Measurements from ENCODE around the gene SLC35E1.

DNA sequence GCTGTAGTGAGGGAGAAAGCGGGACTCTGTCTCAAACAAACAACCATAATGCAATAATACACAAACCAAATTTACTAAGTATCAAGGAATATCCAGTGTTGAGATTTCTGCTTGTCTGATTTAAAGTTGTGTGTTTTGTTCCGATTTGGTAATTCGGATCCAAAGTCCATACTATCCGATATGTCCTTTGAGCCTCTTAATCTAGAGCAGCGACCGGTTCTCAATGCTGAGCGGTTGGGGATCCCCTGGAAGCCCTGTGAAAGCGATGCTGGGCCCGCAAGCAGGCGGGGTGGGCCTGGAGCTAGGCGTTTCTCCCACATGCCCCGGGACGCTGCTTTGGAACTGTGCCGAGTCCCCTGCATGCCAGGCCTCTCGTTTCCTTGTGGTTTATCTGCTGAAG lies 55.8 kb downstream of the SLC35E1 start:
- TF ChIP-seq CEBPB (IDR thresholded peaks at IDR 0.05; ENCODE audit: low read depth): no peak
- TF ChIP-seq, protein P1, sequence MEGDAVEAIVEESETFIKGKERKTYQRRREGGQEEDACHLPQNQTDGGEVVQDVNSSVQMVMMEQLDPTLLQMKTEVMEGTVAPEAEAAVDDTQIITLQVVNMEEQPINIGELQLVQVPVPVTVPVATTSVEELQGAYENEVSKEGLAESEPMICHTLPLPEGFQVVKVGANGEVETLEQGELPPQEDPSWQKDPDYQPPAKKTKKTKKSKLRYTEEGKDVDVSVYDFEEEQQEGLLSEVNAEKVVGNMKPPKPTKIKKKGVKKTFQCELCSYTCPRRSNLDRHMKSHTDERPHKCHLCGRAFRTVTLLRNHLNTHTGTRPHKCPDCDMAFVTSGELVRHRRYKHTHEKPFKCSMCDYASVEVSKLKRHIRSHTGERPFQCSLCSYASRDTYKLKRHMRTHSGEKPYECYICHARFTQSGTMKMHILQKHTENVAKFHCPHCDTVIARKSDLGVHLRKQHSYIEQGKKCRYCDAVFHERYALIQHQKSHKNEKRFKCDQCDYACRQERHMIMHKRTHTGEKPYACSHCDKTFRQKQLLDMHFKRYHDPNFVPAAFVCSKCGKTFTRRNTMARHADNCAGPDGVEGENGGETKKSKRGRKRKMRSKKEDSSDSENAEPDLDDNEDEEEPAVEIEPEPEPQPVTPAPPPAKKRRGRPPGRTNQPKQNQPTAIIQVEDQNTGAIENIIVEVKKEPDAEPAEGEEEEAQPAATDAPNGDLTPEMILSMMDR (IDR thresholded peaks at IDR 0.05 in 2 of 3, conservative IDR thresholded peaks at IDR 0.05 in 1 of 3; ENCODE audit: borderline replicate concordance in 1 of 3, insufficient read depth in 1 of 3, low read depth in 2 of 3, low read length in 2 of 3): no peak
- TF ChIP-seq, protein P2, sequence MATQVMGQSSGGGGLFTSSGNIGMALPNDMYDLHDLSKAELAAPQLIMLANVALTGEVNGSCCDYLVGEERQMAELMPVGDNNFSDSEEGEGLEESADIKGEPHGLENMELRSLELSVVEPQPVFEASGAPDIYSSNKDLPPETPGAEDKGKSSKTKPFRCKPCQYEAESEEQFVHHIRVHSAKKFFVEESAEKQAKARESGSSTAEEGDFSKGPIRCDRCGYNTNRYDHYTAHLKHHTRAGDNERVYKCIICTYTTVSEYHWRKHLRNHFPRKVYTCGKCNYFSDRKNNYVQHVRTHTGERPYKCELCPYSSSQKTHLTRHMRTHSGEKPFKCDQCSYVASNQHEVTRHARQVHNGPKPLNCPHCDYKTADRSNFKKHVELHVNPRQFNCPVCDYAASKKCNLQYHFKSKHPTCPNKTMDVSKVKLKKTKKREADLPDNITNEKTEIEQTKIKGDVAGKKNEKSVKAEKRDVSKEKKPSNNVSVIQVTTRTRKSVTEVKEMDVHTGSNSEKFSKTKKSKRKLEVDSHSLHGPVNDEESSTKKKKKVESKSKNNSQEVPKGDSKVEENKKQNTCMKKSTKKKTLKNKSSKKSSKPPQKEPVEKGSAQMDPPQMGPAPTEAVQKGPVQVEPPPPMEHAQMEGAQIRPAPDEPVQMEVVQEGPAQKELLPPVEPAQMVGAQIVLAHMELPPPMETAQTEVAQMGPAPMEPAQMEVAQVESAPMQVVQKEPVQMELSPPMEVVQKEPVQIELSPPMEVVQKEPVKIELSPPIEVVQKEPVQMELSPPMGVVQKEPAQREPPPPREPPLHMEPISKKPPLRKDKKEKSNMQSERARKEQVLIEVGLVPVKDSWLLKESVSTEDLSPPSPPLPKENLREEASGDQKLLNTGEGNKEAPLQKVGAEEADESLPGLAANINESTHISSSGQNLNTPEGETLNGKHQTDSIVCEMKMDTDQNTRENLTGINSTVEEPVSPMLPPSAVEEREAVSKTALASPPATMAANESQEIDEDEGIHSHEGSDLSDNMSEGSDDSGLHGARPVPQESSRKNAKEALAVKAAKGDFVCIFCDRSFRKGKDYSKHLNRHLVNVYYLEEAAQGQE (IDR thresholded peaks at IDR 0.05; ENCODE audit: low read depth): no peak
- no peak for TF ChIP-seq EZH2 (IDR thresholded peaks at IDR 0.05)
- TF ChIP-seq JUND (IDR thresholded peaks at IDR 0.05): no peak
- TF ChIP-seq YY1 (IDR thresholded peaks at IDR 0.05; ENCODE audit: extremely low read depth, insufficient replicate concordance, low read depth, low read length): no peak
